Metanephros (tissue), 1 donor: ENCODE results near the gene MKS1. TPM values are rescaled to one million over a fixed set of nuclear protein-coding genes. Genes with fewer than 3 reads are reported as not detected.

Experiments used
- total RNA-seq: library from RNA; depleted of rRNA; stranded (reverse); fragments of >200 nt; gene quantifications from one replicate; pipeline ENCODE4 v1.2.3, GENCODE V29; 2014

The MKS1 gene
- 28.7 TPM for total RNA-seq

DNA sequence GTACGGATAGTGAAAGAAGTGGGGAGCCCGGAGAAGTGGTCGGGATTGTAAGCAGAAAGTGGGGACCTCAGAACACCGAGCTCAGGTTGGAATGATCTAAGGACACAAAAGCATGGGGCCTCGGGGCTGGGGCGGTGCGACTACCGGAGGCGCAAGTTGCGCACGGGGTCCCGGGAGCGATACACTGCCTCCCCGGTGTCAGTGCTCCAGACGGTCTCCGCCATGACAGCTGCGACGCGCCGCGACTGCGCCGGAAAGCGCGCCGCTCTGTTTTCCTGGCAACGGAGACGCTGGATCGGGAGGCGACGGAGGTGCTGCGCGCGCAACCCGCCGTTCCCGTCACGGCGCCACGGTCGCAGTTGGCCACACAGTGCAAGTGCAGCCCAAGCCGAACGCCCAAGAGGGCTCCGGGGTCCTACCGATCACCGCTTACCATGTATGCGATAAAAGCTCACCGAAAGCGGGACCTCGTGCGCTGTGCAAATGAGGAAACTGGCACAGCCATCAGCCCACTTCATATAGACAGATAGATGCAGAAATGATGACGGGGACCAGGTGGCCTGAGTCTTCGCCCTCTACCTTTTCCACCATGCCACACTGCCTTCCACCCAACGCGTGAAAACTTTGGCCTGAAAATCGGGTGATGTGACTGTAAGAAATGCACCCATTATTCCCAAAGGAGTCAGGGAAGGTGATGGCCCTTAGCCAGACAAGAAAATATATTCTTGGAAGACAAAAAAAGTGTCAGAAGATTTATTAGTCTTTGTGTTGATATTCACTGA, at the start of gene MKS1:
Gene MKS1 (minus strand): TSS at position 249 of the 782 bp plus-strand sequence. CDS start 25 bp downstream, at position 224.

DNA sequence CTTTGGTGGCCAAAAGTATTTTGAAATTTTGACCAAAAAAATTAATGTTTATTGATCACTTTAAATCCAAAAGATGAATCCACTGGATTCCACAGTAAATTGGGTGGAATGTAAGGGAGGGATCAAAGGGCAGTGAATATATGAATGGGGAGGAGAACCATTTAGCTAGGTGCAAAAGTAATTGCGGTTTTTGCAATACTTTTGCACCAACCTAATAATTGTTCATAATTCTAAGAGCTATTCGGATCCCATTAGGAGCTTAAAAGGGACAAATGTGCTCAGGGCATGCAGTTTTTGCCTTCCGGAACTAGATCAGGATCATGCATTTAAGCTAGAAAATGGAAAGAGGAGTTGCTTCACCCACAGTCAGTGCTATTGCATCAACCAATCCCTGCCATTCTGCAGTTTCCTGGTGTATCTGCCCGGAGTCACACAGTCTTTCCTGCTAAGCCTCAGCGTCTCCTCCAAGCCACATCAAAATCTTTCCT, 19.1 kb upstream of the MKS1 start, which contains the start of gene LPO:
Gene LPO (plus strand): TSS at position 438 of the 488 bp plus-strand sequence. CDS start 4,396 bp downstream, outside the sequence.

DNA sequence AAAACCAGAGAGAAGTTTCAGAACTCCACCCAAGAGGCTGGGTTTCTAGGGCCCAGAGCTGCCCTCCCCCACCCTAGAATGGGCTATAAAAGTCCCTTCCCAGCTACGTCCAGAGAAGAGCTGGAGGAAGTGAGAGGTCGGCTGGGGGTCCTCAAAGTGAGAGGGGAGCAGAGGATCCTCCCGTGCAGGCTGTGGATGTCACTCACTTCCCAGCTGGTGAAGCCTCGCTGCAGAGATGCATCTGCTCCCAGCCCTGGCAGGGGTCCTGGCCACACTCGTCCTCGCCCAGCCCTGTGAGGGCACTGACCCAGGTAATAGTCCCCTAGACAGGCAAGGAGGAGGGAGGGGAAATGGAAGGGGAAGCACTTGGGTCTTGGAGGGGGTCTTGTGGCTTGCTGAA, 26.4 kb downstream of the MKS1 start, which contains the start of gene EPX:
Gene EPX (plus strand): TSS at position 115 of the 400 bp plus-strand sequence. CDS start 121 bp downstream, at position 236.

DNA sequence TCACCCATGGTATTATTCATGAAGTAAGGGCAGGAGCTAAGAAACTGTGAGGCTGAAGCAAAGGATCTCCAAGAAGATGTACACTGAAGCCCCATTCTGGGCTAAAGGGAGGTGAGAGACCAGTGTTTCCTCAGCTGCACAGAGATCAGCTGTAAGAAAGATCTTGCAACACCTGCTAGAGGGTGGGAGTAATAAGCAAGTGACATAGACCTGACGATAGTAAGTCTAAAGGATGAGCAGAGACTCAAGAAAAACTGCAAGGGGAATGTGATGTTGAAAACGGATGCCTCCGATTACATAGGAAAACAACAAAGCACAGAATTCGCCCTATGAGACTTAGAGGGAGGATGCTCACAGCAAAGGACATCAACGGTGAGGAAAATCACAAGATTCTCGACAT, 52.4 kb downstream of the MKS1 start, which contains the start of gene OR4D2:
Gene OR4D2 (plus strand): TSS at position 301 of the 400 bp plus-strand sequence. CDS start 2,674 bp downstream, outside the sequence.

Other genes with a start within 250 kb of the MKS1 start
- gene VEZF1, start 231.0 kb downstream of the MKS1 start, total RNA-seq, result 61.1 TPM
- gene SRSF1, start 212.0 kb downstream of the MKS1 start, total RNA-seq, result 261 TPM
- 27.5 TPM for gene DYNLL2, start 135.8 kb downstream of the MKS1 start, total RNA-seq
- not detected for gene OR4D1, start 70.9 kb downstream of the MKS1 start, total RNA-seq
- gene OR4D2, start 52.3 kb downstream of the MKS1 start, total RNA-seq, result not detected
- 1.3 TPM for gene EPX, start 26.5 kb downstream of the MKS1 start, total RNA-seq
- gene LPO, start 19.3 kb upstream of the MKS1 start, total RNA-seq, result not detected
- gene MPO, start 61.7 kb upstream of the MKS1 start, total RNA-seq, result 93.6 TPM
- gene TSPOAP1, start 109.5 kb upstream of the MKS1 start, total RNA-seq, result 29.1 TPM
- 53.1 TPM for gene SUPT4H1, start 132.9 kb upstream of the MKS1 start, total RNA-seq
- 14.8 TPM for gene RNF43, start 198.3 kb upstream of the MKS1 start, total RNA-seq